HG03064 (cell line): ENCODE data around the gene TXNRD1.

ENCODE experiments used
- ATAC-seq: cut with Tn5 transposase; IDR thresholded peaks from one replicate; pipeline ENCODE4 v1.9.1; 2021; ENCODE audit warnings: low read depth; ENCODE audit not compliant: unreplicated experiment

TXNRD1 gene

DNA sequence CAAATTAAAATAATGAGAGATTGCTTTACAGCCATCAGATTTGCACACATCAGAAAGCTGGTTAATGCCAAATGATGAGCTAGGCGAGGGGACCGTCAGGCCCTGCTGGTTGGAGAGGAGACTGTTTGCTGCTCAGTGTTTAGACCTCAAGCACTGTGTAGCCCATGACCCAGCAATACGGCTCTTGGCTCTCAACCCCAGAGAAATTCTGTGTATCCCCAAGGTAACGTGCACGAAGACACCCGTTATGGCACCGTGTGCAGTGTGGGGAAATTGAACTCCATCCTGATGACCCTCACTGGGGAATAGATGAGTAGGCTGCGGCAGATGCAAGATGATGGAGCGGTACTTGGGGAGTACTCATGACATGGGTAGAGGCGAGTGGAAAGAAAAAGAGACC, 143.6 kb downstream of the TXNRD1 start:
- no peak for ATAC-seq

DNA sequence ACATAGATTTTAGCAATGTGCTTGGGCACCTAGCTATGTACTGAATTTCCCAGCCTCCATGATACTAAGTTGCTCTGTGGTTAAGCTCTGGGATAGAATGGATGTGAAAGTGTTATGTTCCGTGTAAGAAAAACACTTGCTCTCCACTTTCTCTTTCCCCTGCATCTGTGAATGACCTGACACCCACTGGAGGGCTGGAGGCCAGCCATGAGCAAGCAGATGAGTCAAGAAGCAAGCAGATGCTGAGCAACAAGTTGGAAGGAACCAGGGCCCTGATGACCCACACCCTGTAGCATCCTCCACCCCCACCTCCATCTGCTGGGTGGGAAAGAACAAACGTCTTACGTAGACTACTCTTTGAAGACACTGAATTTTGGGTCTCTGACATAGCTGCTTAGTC, 144.6 kb downstream of the TXNRD1 start:
- no peak for ATAC-seq

DNA sequence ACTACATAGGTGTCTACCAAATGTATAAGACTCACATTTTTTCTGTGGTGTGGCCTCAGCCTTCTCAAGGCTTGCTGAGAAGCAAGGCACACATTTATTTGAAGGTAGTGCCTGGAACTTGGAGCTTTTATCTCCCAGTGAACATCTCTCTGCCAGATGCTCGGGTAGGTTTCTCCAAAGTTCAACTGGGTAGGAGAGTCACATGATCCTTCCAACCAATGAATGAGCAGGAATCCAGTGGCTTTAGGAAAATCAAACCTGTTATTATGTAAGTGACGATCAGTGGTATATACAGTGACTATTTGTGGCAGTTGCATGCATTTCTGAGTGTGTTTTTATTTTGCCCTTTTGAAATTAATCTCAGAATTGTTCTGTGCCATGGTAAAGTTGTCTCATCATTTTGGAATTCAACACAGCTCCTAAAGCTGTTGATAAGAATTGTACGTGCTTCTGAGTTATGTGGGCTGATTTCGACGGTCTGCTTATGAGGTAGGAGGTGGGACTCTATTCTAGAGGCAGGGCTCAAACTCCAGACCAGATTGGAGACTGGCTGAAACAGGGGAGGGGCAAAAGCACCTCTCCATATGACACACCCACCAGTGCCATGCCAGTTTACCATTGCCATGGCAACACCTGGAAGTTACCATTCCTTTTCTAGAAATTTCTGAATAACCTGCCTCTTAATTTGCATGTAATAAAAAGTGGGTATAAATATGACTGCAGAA, 145.6 kb downstream of the TXNRD1 start:
- ATAC-seq = no peak

DNA sequence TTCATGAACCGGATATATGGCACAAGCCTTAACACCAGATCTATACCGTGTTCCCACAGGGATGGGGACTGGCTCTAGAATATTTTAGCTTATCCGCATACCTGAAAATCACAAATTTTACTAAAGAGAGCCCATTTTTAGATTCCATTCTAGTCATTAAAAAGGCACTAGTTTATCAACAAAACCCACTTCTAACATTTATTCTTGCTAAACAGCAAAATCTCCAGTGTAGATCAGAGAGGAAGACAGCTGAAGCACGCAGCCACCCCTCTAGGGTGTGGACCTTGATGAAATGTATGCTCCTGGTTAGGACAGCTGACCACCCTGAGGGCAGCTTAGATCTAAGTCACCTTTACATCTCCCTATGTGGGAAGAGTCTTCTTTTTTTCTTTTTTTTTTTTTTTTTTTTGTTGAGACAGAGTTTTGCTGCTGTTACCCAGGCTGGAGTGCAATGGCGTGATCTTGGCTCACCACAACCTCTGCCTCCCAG, 150.4 kb downstream of the TXNRD1 start:
- ATAC-seq = no peak

DNA sequence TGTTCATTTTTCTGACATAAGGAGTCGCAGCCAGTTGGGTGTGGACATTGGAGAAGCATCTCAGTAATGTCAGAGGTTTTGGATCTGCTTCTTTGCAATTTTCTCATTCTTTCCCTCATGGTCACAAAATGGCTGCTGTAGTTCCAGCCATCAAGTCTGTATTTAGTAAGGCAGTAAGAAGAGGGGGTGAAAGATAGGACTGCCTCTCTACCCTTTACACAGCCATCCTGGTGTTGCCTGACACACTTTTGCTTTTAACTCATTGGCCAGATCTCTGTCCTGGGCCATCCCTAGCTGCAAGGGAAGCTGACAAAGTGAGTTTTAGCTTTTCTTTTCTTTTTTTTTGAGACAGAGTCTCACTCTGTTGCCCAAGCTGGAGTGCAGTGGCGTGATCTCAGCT, 154.1 kb downstream of the TXNRD1 start:
- no peak for ATAC-seq

DNA sequence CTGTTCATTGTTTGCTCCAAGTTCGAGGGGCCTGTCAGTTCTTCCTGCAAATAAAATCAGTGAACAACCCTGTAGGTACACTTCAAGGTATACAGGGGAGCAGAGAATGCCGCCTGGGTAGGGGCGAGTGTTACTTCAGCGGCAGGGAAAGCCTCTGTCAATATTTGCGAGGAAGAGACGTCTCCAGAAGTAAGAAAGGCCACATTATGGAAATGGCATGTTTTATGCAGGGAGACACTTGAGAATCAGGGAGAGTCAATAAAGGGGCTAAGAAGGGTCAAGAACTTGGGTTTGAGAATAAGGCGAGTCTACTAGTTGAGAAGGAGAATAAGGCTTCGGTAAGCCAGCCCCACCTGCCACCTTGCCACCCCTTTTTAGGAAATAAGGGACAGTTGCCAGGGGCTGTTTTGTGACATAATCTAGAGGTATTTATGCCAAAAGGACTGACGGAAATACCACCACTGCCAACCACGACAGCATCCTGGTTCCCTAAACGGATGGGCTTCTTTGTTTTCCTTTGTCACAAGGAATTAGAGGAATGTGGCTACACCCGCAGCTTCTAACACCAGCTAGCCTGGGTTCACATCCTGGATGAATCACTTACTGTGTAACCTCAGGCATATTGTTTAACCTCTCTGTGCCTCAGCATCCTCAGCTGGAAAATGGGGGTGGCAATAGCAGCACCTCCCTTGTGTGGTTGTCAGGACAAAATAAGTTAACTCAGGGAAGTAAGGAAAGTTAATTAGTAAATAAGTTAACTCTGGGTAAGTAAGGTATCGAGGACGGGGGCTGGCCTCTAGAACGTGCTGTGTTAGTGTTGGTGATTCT, 155.7 kb downstream of the TXNRD1 start:
- ATAC-seq = no peak

DNA sequence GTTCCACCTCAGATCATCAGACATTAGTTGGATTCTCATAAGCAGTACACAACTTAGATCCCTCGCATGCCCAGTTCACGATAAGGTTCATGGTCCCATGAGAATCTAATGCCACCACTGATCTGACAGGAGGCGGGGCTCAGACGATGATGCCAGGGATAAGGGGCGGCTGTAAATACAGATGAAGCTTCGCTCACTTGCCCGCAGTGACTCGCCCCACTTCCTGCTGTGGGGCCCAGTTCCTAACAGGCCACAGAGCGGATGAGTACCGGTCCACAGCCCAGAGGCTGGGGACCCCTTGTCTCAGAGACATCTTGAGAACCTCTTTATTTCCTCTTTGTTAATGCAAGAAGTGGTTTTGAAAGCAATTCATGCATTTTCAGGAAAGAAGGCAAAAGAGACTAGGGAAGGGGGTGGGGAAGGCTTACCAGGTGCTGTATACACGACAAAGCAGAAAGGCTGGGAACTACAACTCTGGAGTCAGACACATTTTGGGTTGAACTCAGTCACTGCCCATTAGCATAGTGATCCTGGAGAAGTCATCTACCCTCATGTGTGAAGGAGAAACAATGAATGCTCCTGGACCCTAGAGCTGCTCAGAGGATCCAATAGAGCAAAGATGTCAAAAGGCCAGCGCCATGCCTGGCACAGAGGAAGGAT, 156.6 kb downstream of the TXNRD1 start:
- no peak for ATAC-seq

DNA sequence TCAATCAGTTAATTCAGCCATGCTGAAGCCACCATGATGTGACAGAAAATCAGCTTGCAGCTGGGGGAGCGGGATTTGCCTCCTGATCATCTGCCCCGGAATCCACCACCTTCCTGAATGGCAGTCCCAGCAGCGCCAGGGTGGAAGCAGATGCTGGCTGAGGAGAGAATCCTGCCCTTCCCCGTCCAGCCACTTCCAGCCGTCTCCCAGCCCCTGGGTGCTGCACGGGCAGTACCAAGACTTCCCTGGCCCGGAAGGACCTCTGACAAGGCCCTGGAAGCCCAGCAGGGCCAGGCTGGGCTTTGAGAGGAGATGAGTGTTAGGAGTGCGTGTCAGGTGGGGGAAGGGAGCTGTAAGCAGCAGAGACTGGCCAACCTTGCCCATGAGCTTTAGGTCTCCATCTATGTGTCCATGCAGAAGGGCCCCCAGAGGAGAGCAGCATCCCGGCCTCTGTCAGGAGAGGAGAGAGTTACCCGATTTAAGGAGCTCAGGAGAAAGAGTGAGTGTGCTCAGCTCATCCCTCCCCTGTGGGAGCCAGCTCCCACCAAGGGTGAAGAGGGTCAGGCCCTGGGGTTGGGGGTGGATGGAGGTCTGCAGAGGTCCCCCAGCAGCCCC, 157.2 kb downstream of the TXNRD1 start:
- ATAC-seq = no peak

- no peak for ATAC-seq
Measured at GRCh38 chr12:104374071-104374470, 158.5 kb downstream of the TXNRD1 start.

GRCh38 chr12:104374806-104375205, 159.2 kb downstream of the TXNRD1 start:
- no peak for ATAC-seq

- no peak for ATAC-seq
Measured at GRCh38 chr12:104375775-104376174, 160.2 kb downstream of the TXNRD1 start.

DNA sequence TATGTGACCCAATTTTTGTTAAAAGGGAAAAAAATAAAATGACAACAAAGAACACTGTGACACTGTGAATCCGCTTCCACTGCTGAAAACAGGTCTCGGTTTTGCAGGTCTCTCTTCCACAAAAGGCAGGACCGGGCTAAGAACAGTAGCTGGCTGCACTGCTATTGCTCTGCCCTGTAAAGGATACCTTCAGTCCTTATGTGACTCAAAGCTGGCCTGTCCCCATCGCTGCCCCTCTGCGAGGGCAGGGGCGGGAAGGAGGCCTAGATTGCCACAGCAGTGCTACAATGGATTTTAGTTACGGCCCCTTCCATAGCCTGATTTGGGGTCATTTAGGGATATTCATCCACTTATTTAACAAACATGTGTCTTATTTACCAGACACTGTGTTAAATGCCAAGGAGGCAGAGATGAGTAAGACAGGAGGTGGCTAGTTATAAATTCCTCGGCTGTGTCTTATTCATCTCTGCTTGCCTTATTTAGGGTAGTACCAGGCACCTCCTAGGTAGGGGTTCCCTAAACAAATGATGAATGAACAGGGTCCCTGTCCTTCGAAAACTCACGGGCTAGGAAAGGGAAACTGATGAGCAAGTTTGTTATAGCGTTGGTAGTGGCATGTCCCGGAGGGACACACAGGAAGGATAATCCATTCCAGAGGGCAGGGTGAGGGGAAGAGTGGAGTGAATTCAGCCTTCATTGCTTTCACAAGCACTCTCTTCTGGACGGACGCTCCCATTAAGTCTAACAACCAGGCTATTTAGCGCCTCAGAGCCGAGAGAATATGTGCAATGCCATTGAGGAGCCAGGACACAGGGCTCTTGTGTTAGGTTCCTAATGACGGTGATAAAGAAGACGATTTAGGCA, 161.3 kb downstream of the TXNRD1 start:
- no peak for ATAC-seq

DNA sequence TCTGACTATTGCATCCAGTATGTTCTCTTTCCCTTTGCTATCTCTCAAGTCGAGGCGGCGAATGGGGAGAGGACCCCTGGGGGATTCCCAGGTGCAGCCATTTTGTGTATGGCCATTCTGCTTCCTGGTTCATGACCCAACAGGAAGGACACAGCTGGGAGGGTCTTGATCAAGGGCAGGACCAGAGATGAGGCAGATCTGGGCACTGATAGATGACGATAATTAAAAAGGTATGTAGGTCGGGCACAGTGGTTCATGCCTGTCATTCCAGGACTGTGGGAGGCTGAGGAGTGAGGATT, 161.9 kb downstream of the TXNRD1 start:
- ATAC-seq = no peak

- ATAC-seq = no peak
Measured at GRCh38 chr12:104378427-104378826, 162.8 kb downstream of the TXNRD1 start.

GRCh38 chr12:104381341-104381730, 165.8 kb downstream of the TXNRD1 start:
- ATAC-seq = no peak

DNA sequence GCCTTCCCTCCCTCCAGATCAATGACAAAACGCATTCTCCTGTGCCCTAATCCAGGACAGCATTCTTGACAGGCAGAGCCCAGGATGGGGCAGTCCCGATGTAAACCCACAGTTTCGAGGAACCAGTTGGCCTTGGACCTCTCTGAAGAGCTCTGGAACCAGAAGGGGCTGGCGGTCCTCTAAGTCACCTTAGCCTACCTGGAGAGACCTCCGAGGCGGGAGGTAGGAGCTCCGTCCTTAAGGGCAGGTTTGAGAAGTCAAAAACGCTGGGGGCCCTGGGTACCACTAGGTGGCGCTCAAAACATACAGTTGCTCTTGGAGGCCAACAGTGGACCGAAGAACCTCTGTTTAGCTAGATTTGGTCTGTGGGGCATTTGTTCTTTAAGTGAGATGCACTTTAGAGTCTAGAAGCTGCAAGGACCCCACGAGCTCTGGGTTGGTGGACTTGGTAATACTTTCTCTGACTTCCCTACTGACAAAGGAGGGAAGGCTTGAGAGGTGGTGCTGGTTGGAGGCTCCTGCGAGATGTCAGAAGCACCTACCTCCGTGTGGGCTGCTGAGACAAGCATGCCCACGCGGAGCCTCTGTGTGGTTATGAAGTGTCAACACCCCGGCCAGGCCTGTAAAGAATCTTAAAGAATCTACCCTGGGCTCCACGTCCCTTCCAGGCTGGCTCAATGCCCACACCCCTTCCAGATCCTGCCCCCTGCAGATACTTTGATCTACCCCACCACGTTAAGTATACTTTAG, 166.3 kb downstream of the TXNRD1 start:
- ATAC-seq = no peak

DNA sequence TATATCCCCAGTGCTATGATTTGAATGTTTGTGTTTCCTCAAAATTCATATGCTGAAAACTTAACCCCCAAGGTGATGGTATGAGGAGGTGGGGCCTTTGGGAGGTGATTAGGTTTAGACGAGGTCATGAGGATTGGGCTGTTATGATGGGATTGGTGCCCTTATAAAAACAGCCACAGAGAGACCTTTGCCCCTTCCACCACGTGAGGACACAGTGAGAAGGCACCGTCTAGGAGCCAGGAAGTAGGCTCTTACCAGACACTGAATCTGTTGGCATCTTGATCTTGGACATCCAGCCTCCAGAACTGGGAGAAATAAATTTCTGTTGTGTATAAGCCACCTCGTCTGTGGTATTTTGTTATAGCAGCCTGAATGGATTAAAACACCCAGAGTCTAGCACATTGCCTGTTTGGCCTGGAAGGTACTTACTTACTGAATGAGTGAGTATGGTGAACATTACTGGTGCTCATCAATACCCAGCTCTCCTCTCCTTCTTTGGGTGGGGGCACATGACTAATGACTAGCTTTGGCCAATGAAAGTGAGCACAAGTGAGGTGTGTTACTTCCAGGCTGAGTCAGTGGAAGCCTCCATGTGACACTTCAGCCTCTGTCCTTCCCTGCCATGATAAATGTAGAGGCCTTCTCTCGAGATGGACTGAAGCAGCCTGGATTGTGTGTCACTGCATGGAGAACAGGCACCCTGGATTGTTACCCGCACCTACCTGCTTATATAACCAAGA, 168.7 kb downstream of the TXNRD1 start:
- no peak for ATAC-seq

DNA sequence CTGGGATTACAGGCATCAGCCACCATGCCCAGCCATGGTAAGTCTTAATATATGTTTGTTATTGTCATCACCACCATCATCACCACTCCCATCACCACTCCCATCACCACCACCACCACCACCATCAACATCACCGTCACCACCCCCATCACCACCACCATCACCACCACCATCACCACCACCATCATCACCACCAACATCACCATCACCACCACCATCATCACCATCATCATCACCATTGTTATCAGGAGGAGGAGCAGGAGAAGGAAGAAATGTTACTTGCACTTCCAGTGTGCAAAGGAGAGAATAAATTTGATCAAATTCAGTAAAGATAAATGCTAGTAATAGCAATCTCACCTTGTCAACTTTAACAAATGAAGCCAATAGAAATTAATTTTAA, 169.9 kb downstream of the TXNRD1 start:
- ATAC-seq = no peak

DNA sequence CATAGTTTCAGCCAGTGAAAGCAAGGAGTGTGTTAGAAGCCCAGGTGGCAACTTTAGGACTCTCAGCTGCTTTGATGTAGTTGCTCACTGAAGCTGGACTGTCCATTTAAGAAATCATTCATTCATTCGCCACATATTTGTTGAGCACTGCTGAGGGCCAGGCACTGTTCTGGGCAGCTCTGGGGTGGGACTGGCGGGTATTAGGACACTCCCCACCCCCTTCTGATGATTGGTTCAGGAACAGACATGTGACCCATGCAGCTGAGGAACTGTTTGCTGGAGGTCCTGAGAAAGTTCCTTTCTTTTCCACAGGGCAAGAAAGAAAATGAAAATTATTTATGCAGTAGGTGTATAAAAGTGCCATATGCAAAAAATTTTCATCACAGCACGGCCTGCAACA, 170.9 kb downstream of the TXNRD1 start:
- ATAC-seq = no peak
